HPDE6-E6E7 (cell line): ENCODE data around the gene ATP11A.
A peak's percentile ranks its signal among the peaks of the same experiment; 100 is the strongest.
"Not testable (repeated sequence)": the region's sequence is repeated elsewhere in the genome, so short reads cannot be mapped to it uniquely, and the experiment has no call there.

Experiments
- DNase-seq: peaks from one replicate; pipeline ENCODE4 v3.0.0; 2011; ENCODE audit warnings: missing footprints; ENCODE audit errors: extremely low spot score

The ATP11A gene

GRCh38 chr13:112692104-112692503 lies 2.3 kb downstream of the ATP11A start:
- no peak for DNase-seq

DNA sequence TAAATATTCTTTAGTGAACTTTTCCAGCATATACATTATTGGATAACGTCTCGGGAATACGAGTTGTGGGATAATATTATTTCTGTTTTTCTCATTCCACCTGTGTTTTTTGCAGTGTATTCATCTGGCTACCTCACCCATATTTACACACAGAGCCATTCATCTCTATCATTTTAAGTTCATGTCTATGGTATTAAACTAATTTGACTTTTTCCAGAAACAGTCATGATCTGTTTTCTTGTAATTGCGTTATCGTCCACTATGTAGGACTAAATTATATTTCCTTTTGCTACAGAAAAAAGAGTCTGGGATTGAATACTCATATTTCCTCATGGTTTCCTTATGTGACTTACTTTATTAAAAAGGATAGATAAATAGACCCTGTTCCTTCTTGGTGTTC lies 2.7 kb downstream of the ATP11A start:
- no peak for DNase-seq

GRCh38 chr13:112693831-112694497 lies 4.1 kb downstream of the ATP11A start:
- DNase-seq: peak; percentile 71

DNA sequence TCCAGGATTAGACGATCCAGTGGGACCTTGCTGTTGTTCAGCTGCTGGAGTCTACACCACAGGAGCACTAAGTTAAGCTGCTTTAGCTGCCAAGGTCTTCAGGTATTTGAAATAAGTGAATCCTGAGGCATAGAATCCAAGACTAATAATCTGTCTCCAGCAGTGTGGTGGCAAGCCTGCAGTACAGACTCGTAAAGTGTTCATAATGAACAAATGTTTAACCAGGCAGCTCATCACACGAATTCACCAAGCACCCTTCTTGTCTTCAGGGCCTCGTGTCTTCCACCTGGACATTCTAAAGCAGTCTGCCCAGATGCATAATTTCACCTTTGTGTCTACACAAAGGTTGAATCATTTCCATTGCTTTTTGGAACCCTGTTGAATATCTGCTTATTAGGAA lies 5.3 kb downstream of the ATP11A start:
- DNase-seq: no peak

- DNase-seq: no peak
Observed at GRCh38 chr13:112696001-112696868, 6.4 kb downstream of the ATP11A start.

- no peak for DNase-seq
Observed at GRCh38 chr13:112696869-112697465, 7.1 kb downstream of the ATP11A start.

DNA sequence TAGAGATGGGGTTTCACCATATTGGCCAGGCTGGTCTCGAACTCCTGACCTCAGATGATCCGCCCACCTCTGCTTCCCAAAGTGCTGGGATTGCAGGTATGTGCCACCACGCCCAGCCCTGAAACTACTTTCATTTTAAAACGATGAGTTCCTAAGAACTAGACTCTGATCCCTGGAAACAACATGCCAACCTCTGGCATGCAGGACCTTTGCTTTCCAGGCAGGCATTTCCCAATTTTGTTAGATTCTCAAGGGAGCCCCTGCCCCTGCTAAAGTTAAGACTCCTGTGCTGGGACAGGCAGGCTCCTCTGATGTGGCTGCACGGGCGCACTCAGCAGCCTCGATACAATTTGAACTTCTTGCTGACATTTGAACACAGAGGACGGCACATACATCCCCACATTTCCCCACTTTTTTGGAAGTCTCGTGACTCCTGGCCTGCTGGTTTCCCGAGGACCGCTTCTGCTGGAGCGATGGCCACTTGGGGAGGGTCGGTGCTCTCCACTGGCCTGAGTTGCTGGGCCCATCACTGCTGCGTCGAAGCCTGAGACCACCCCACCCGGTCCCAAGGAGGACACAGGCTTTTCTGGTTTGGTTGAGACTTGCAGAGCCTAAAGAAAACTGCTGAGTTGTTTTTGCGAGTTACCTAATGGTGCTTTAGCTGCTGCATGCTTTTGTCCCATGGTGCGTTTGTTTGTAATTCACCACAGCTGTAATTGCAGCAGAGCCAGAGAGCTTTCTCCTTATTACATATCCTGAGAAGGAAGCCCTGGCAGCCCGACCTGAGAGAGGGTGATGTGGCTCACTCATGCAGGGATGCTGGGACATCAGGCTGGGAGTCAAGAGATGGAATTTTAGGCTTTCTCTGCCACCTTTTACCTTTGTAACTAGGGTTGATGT lies 8.2 kb downstream of the ATP11A start:
- DNase-seq: no peak

DNA sequence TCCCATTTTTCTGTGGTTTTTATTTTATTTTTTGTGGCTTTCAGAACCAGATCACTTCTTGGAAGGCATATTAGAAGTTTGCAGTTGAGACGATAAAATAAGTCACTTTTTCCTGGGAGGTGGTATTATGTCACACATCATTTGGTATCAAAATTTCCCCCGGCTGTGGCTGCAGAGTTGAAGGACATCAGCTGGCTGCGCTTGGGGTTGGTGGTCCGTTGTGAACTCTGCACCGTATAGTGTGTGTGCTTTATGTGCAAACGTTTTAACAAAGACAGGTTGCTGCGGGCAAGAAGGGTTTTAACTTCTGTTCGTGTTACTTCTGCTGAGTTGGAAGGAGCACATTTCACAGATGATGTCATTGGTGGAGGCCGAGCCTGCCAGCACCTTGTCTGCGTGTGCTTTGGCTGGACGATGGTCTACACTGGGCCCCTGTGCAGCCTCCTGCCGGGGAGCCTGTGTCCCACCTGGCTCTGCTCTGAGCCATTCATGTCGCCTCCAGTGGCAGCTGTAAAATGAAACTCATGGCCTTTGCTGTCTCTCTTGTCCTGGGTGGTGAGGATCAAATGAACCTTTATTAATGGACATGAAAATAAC lies 9.6 kb downstream of the ATP11A start:
- DNase-seq: no peak

DNA sequence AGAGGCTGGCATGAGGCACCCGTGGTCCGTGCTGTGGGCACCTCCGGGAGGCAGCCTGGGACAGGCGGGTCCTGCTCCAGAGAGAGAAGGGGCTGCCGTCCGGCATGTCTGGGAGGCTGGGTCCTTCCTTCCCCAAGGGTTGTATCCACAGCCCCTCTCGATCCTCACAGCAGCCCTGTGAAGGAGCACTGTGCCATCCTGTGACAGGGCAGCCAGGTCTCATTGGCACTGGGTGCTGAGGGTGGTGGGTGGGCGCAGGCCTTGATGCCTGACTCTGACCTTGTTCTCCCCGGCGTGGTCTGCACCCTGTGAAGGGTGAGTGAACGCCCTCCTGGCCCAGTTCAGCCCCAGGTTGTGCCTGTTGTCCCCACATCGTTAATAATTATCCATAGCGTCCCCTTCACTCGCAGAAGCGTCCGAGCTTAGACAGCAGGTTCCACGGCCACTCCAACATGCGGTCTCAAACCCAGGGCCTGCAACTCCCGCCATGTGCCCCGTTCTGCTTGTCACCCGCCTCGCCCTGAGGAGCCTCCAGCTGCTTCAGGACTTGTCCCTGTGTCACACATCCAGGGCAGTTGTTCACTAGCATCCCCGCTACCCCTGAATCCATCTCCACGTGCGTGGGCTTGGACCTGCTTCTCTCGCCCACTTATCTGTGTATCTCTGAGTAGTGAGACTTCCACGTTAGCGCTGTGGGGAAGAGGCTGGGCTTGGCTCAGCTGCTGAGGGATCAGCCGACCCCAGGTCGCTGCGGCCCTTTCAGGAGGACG lies 10.6 kb downstream of the ATP11A start:
- no peak for DNase-seq

- no peak for DNase-seq
Observed at GRCh38 chr13:112702341-112702985, 12.6 kb downstream of the ATP11A start.

DNA sequence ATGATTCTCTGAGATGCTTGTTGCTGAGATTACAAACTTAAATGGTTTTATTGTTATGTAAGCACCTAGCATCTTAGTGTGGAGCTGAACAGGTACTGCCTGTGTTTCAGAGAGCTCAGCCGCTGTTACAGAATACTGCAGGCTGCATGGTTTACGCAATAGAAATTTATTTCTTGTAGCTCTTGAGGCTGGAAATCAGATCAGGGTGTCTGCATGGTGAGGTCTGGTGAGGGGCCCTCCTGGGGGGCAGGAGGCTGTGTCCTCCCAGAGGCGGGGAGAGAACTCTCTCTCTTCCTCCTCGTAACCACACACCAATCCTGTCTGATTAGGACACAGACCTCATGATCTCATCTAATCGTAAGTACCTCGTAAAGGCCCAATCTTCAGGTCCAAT lies 13.1 kb downstream of the ATP11A start:
- no peak for DNase-seq

DNA sequence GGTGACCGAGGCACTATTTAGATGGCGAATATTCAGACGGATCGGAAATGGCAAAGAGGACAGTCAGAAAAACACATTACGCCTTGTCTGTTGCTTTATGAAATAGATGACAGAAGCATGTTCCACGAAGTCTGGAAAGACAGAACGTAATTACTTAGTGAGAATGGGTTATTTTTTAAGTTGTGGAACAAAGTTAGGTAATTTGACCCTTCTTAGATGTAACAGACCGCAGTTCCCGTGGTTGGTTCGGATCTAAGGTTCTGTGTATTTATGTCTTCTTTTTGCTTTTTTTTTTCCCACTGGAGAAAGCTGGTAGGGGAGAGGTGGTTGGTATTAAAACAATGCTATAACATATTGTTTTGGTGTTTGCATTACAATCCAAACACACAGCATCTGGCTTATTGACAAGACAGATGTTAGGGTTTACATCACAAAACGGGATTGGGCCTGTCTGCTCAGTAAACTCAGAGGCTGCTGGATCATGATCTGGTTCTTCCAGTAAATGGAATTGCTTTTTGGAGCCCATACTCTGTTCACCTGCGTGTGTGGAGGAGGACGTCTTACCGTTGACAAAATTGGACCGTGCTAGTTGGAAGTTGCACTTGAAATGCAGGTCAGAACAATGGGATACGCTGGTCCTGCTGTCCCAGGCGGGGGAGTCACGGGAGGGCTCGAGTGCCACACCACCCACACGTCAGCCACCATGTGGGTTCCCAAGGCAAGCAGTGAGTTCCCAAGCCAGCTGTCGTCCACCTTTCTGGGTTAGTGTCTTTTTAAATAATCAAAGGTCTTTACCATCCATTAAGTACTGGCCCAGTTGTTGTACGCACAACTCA lies 13.8 kb downstream of the ATP11A start:
- DNase-seq: no peak

DNA sequence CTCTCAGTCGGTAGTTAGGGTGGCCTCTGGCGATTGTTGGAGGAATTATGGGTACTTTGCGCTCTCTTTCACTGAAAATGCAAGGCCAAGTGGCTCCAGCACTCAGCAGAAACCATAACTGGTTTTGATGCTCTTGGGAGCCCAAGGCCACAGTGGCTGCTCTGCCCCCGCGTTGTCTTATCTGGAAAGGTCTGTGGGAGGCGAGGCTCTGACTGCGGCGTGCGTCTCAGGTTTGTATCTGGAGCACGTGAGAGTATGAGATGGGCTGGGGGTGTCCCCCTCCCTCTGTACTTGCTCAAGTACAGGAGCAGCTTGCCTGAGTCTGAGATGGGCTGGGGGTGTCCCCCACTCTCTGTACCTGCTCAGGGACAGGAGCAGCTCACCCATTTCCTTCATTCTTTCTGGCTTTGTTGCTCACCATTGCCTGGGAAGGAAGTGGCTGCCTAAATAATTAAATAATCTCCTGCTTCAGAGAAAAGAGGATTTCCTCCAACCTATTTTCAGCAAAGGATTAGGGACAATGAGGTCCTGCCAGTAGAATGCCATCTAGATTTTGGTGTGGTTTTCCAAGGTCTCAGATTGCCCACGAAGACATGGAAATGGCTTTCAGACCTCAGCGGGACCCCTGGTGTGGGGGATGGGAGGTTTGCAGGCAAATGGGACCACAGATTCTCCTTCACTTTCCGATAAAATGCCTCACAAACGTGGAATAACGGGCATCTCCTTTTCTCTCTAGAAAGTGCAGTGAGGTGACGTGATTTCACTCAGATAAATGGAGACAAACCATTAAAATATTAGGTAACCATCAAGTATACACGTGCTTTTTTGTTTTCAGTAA lies 14.7 kb downstream of the ATP11A start:
- no peak for DNase-seq

- DNase-seq: no peak
Observed at GRCh38 chr13:112705286-112705685, 15.4 kb downstream of the ATP11A start.

- no peak for DNase-seq
Observed at GRCh38 chr13:112706171-112706570, 16.3 kb downstream of the ATP11A start.

GRCh38 chr13:112708560-112709240 lies 18.9 kb downstream of the ATP11A start:
- DNase-seq: no peak

- DNase-seq: not testable (repeated sequence)
Observed at GRCh38 chr13:112709316-112709715, 19.5 kb downstream of the ATP11A start.
